ENCODE data around the gene TRAF2. TPM values are rescaled to one million over a fixed set of nuclear protein-coding genes. Genes with fewer than 3 reads are reported as not detected.

The TRAF2 gene
- total and polyA plus RNA-seq, 9 of the 15 experiments (the other 6 are each of a cell fraction or from before 2014, with no cell fraction given): 0.24 to 45.2 (median 18.0) TPM

GRCh38 chr9:136885950-136886578 lies at the start of gene TRAF2 (continued):
- TF ChIP-seq, protein P1, sequence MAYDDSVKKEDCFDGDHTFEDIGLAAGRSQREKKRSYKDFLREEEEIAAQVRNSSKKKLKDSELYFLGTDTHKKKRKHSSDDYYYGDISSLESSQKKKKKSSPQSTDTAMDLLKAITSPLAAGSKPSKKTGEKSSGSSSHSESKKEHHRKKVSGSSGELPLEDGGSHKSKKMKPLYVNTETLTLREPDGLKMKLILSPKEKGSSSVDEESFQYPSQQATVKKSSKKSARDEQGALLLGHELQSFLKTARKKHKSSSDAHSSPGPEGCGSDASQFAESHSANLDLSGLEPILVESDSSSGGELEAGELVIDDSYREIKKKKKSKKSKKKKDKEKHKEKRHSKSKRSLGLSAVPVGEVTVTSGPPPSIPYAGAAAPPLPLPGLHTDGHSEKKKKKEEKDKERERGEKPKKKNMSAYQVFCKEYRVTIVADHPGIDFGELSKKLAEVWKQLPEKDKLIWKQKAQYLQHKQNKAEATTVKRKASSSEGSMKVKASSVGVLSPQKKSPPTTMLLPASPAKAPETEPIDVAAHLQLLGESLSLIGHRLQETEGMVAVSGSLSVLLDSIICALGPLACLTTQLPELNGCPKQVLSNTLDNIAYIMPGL (CRISPR knock-in tag; IDR thresholded peaks at IDR 0.05): no peak
- TF ChIP-seq RBM25 (IDR thresholded peaks at IDR 0.05; ENCODE audit: low read depth, low read length, severe bottlenecking): peak; percentile 100
- 0 out of 2 replicates have a peak, but pooled peaks have one; percentile 13 for TF ChIP-seq HIVEP1 (CRISPR knock-in tag; IDR thresholded peaks at IDR 0.05)
- TF ChIP-seq XRCC4 (IDR thresholded peaks at IDR 0.05; ENCODE audit: extremely low read depth, insufficient read depth, insufficient read length): no peak
- no peak for TF ChIP-seq PTBP1 (IDR thresholded peaks at IDR 0.05; ENCODE audit: low read depth, low read length)
- TF ChIP-seq POLR2H (tag; IDR thresholded peaks at IDR 0.05; ENCODE audit: low read depth): no peak
- no peak for TF ChIP-seq PATZ1 (CRISPR knock-in tag; IDR thresholded peaks at IDR 0.05; ENCODE audit: borderline replicate concordance)
- no peak for TF ChIP-seq SNRNP70 (optimal IDR thresholded peaks at IDR 0.05; ENCODE audit: low read depth, low read length)
- no peak for TF ChIP-seq USF2 (CRISPR knock-in tag; IDR thresholded peaks at IDR 0.05)
- peak; percentile 60; the same call in 1 of the 2 replicates for TF ChIP-seq ZBTB17 (CRISPR knock-in tag; IDR thresholded peaks at IDR 0.05)
- TF ChIP-seq TRIM28 (IDR thresholded peaks at IDR 0.05): no peak
- TF ChIP-seq CXXC5 (CRISPR knock-in tag; IDR thresholded peaks at IDR 0.05): peak; percentile 100
- peak; percentile 50; the same call in 1 of the 2 replicates for TF ChIP-seq NR4A1 (CRISPR knock-in tag; IDR thresholded peaks at IDR 0.05)
- TF ChIP-seq NR4A1 (tag; IDR thresholded peaks at IDR 0.05): peak; percentile 70; the same call in 1 of the 2 replicates
- TF ChIP-seq CEBPZ (IDR thresholded peaks at IDR 0.05; ENCODE audit: borderline replicate concordance, low read depth, low read length): peak; percentile 98
- TF ChIP-seq NR1H2 (CRISPR knock-in tag; IDR thresholded peaks at IDR 0.05): no peak
- TF ChIP-seq ZNF586 (CRISPR knock-in tag; conservative IDR thresholded peaks at IDR 0.05): no peak
- TF ChIP-seq, protein P2, sequence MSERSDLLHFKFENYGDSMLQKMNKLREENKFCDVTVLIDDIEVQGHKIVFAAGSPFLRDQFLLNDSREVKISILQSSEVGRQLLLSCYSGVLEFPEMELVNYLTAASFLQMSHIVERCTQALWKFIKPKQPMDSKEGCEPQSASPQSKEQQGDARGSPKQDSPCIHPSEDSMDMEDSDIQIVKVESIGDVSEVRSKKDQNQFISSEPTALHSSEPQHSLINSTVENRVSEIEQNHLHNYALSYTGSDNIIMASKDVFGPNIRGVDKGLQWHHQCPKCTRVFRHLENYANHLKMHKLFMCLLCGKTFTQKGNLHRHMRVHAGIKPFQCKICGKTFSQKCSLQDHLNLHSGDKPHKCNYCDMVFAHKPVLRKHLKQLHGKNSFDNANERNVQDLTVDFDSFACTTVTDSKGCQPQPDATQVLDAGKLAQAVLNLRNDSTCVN (CRISPR knock-in tag; IDR thresholded peaks at IDR 0.05): no peak
